ENCODE data around the gene RASA2.

The RASA2 gene

GRCh38 chr3:141486746-141487520 lies at the start of gene RASA2:
Gene RASA2 (plus strand): TSS chr3:141487027. CDS start chr3:141487084, 57 bp downstream.
- TF ChIP-seq EZH2 (IDR thresholded peaks at IDR 0.05) (no peak), FOXP2 (optimal IDR thresholded peaks at IDR 0.05; ENCODE audit: control extremely low read depth, extremely low read length, insufficient read depth) (peak; percentile 57), POLR2AphosphoS5 (IDR thresholded peaks at IDR 0.05; ENCODE audit: borderline replicate concordance, low read depth, low read length) (peak; percentile 54; the same call in 1 of the 2 replicates)
- Histone ChIP-seq H3K27ac (peak within 1 kb of the TSS; percentile 89), H3K4me3 (peak within 1 kb of the TSS; percentile 86), H3K36me3 (ENCODE audit: insufficient read depth, low read length) (no peaks in the 10 kb centered on the region), H3K9me3 (ENCODE audit: low read depth, low read length) (no peaks in the 10 kb centered on the region), H3K9ac (ENCODE audit: insufficient read length) (peak within 1 kb of the TSS; percentile 86)
- no peak for DNase-seq (ENCODE audit: low read depth, low spot score)

DNA sequence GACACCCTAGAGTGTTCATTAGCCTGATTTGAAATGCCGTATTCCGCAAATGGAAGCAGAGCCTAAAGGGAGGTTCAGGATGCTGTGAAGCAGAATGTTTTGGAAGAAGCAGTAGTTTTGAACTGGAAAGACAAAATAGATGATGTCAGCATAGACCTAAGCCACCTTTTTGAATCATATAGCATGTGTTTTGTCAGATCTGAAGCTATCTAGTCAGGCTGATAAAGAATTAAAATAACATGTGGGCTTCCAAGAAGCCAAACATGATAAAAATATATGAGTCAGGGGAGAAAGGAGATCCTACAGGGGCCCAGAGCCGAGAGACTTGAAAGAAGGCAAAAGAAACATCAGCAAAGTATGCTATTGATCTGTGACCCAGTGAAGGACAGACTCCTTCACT lies 47.2 kb upstream of the RASA2 start:
- Histone ChIP-seq H3K9ac (ENCODE audit: insufficient read length) (no peak overlapping the region), H3K4me3 (no peak overlapping the region), H3K36me3 (ENCODE audit: insufficient read depth, low read length) (peaks cover 33% of the 10 kb centered on the region), H3K27ac (no peak overlapping the region), H3K9me3 (ENCODE audit: low read depth, low read length) (no peaks in the 10 kb centered on the region)
- DNase-seq (ENCODE audit: low read depth, low spot score): no peak
- TF ChIP-seq POLR2AphosphoS5 (IDR thresholded peaks at IDR 0.05; ENCODE audit: borderline replicate concordance, low read depth, low read length) (no peak), EZH2 (IDR thresholded peaks at IDR 0.05) (no peak), FOXP2 (optimal IDR thresholded peaks at IDR 0.05; ENCODE audit: control extremely low read depth, extremely low read length, insufficient read depth) (no peak)

GRCh38 chr3:141440942-141441341 lies 45.9 kb upstream of the RASA2 start:
- Histone ChIP-seq H3K27ac (no peak overlapping the region), H3K4me3 (no peak overlapping the region), H3K9me3 (ENCODE audit: low read depth, low read length) (no peaks in the 10 kb centered on the region), H3K9ac (ENCODE audit: insufficient read length) (no peak overlapping the region), H3K36me3 (ENCODE audit: insufficient read depth, low read length) (peaks cover 45% of the 10 kb centered on the region)
- DNase-seq (ENCODE audit: low read depth, low spot score): no peak
- TF ChIP-seq EZH2 (IDR thresholded peaks at IDR 0.05) (no peak), POLR2AphosphoS5 (IDR thresholded peaks at IDR 0.05; ENCODE audit: borderline replicate concordance, low read depth, low read length) (no peak), FOXP2 (optimal IDR thresholded peaks at IDR 0.05; ENCODE audit: control extremely low read depth, extremely low read length, insufficient read depth) (no peak)

- H3K27ac ChIP-seq: no peak overlapping the region
- TF ChIP-seq EZH2 (IDR thresholded peaks at IDR 0.05) (no peak), FOXP2 (optimal IDR thresholded peaks at IDR 0.05; ENCODE audit: control extremely low read depth, extremely low read length, insufficient read depth) (no peak), POLR2AphosphoS5 (IDR thresholded peaks at IDR 0.05; ENCODE audit: borderline replicate concordance, low read depth, low read length) (no peak)
- no peak overlapping the region for H3K9ac ChIP-seq (ENCODE audit: insufficient read length)
- peaks cover 47% of the 10 kb centered on the region for H3K36me3 ChIP-seq (ENCODE audit: insufficient read depth, low read length)
- no peak overlapping the region for H3K4me3 ChIP-seq
- no peak for DNase-seq (ENCODE audit: low read depth, low spot score)
- H3K9me3 ChIP-seq (ENCODE audit: low read depth, low read length): no peaks in the 10 kb centered on the region
Observed at GRCh38 chr3:141441381-141442364, 45.2 kb upstream of the RASA2 start.

- peaks cover 48% of the 10 kb centered on the region for H3K36me3 ChIP-seq (ENCODE audit: insufficient read depth, low read length)
- H3K27ac ChIP-seq: no peak overlapping the region
- no peak overlapping the region for H3K9ac ChIP-seq (ENCODE audit: insufficient read length)
Observed at GRCh38 chr3:141442446-141442845, 44.4 kb upstream of the RASA2 start.

GRCh38 chr3:141442914-141443313 lies 43.9 kb upstream of the RASA2 start:
- Histone ChIP-seq H3K9me3 (ENCODE audit: low read depth, low read length) (no peaks in the 10 kb centered on the region), H3K36me3 (ENCODE audit: insufficient read depth, low read length) (peaks cover 48% of the 10 kb centered on the region), H3K4me3 (no peak overlapping the region), H3K9ac (ENCODE audit: insufficient read length) (no peak overlapping the region), H3K27ac (no peak overlapping the region)
- TF ChIP-seq EZH2 (IDR thresholded peaks at IDR 0.05): no peak
- no peak for TF ChIP-seq FOXP2 (optimal IDR thresholded peaks at IDR 0.05; ENCODE audit: control extremely low read depth, extremely low read length, insufficient read depth)
- no peak for TF ChIP-seq POLR2AphosphoS5 (IDR thresholded peaks at IDR 0.05; ENCODE audit: borderline replicate concordance, low read depth, low read length)
- no peak for DNase-seq (ENCODE audit: low read depth, low spot score)

More at GRCh38 chr3:141442446-141442845, 44.4 kb upstream of the RASA2 start:
- Histone ChIP-seq H3K9me3 (ENCODE audit: low read depth, low read length) (no peaks in the 10 kb centered on the region), H3K4me3 (no peak overlapping the region)
- no peak for TF ChIP-seq EZH2 (IDR thresholded peaks at IDR 0.05)
- no peak for TF ChIP-seq FOXP2 (optimal IDR thresholded peaks at IDR 0.05; ENCODE audit: control extremely low read depth, extremely low read length, insufficient read depth)
- TF ChIP-seq POLR2AphosphoS5 (IDR thresholded peaks at IDR 0.05; ENCODE audit: borderline replicate concordance, low read depth, low read length): no peak
- DNase-seq (ENCODE audit: low read depth, low spot score): no peak

DNA sequence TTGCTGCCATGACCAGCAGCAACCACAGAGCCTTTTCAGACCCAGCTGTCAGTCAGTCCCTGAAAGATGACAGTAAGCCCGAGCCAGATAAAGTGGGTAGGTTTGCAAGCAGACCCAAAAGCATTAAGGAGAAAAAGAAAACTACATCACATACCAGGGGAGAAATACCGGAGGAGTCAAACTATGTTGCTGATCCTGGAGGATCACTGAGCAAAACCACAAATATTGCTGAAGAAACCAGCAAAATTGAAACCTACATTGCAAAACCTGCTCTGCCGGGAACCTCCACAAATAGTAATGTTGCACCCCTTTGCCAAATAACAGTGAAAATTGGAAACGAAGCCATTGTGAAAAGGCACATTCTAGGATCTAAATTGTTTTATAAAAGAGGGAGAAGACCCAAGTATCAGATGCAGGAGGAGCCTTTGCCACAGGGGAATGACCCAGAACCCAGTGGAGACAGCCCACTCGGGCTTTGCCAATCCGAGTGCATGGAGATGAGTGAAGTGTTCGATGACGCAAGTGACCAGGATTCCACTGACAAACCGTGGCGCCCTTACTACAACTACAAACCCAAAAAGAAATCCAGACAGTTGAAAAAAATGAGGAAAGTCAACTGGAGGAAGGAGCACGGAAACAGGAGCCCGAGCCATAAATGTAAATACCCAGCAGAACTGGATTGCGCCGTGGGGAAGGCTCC lies 42.1 kb upstream of the RASA2 start:
- TF ChIP-seq EZH2 (IDR thresholded peaks at IDR 0.05) (no peak), FOXP2 (optimal IDR thresholded peaks at IDR 0.05; ENCODE audit: control extremely low read depth, extremely low read length, insufficient read depth) (no peak), POLR2AphosphoS5 (IDR thresholded peaks at IDR 0.05; ENCODE audit: borderline replicate concordance, low read depth, low read length) (no peak)
- no peak overlapping the region for H3K27ac ChIP-seq
- H3K9me3 ChIP-seq (ENCODE audit: low read depth, low read length): no peaks in the 10 kb centered on the region
- H3K9ac ChIP-seq (ENCODE audit: insufficient read length): no peak overlapping the region
- DNase-seq (ENCODE audit: low read depth, low spot score): no peak
- peaks cover 43% of the 10 kb centered on the region for H3K36me3 ChIP-seq (ENCODE audit: insufficient read depth, low read length)
- H3K4me3 ChIP-seq: no peak overlapping the region

All from SK-N-MC (cell line).